Measurements from ENCODE around the gene RPL27A. TPM values are rescaled to one million over a fixed set of nuclear protein-coding genes. Genes with fewer than 3 reads are reported as not detected.

RPL27A gene
- total RNA-seq, 2 donors from 2014 or later = 701 to 1,045 TPM

DNA sequence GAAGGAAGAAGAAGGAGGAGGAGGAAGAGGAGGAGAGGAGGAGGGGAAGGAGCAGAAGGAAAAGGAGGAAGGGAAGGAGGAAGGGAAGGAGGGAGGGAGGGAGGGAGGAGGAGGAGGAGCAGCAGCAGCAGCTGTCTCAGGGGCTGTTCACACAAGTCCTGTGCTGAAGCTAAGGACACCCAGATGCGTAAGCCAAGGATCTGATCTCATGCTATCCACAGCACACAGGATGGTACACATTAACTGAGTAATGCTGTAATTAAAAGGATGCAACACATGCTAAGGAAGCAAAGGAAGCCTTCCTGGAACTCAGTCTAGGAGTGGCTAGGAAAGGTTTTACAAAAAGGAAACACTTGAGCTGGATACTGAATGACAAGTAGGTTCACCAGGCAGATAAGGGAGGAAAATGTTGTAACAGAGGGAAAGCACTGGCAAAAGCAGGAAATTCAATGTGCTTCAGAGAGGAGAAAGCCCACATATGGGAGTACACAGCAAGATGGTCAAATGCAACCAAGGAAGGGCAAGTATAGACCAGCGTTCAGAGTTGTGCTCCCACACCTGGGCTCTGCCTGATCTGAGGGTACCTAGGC lies 32.1 kb upstream of the RPL27A start:
- H3K4me1 ChIP-seq = no peaks in the 10 kb centered on the region
- no peak overlapping the region for H3K27ac ChIP-seq
- H3K9ac ChIP-seq (ENCODE audit: low read depth in 2 of 2, low read length in 2 of 2) = no peak overlapping the region
- H3K9me3 ChIP-seq = no peaks in the 10 kb centered on the region
- TF ChIP-seq CTCF (IDR thresholded peaks at IDR 0.05) = no peak
- intact Hi-C loops (cut with DNase I) = no loop called here
- H3K36me3 ChIP-seq = no peaks in the 10 kb centered on the region
- no peaks in the 10 kb centered on the region for H3K27me3 ChIP-seq
- DNase-seq = no peak
- H3K4me3 ChIP-seq = no peak overlapping the region

- intact Hi-C loops (cut with DNase I) = no loop called here
- no peak for TF ChIP-seq CTCF (IDR thresholded peaks at IDR 0.05)
These were observed 30.5 kb upstream of the RPL27A start for GRCh38 chr11:8652140-8652539.

DNA sequence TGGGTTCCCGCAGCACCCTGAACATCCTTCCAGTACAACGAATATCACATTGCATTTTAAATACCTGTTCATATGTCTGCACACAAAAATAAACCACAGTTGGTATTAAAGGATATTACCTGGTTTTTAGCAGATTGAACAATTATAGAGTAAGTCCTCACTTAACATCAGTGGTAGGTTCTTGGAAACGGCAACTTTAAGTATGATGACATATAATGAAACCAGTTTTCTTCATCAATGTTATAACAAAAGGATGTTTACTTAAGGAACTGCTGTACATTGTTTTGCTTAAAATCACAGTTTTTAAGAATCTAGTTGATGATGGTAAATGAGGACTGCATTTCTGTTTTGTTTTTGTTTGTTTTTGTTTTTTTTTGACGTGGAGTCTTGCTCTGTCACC lies 28.1 kb upstream of the RPL27A start:
- Histone ChIP-seq H3K27ac (no peak overlapping the region), H3K27me3 (no peaks in the 10 kb centered on the region), H3K9me3 (no peaks in the 10 kb centered on the region), H3K4me3 (no peak overlapping the region), H3K9ac (ENCODE audit: low read depth in 2 of 2, low read length in 2 of 2) (no peak overlapping the region), H3K4me1 (no peaks in the 10 kb centered on the region), H3K36me3 (no peaks in the 10 kb centered on the region)
- no peak for TF ChIP-seq CTCF (IDR thresholded peaks at IDR 0.05)
- no peak for DNase-seq
- intact Hi-C loops (cut with DNase I) = no loop called here

More at GRCh38 chr11:8652140-8652539, 30.5 kb upstream of the RPL27A start:
- no peaks in the 10 kb centered on the region for H3K9me3 ChIP-seq
- H3K27ac ChIP-seq = no peak overlapping the region
- no peaks in the 10 kb centered on the region for H3K36me3 ChIP-seq
- DNase-seq = no peak
- no peak overlapping the region for H3K9ac ChIP-seq (ENCODE audit: low read depth in 2 of 2, low read length in 2 of 2)
- no peaks in the 10 kb centered on the region for H3K4me1 ChIP-seq
- H3K27me3 ChIP-seq = no peaks in the 10 kb centered on the region
- H3K4me3 ChIP-seq = no peak overlapping the region

GRCh38 chr11:8656291-8656690 lies 26.3 kb upstream of the RPL27A start:
- intact Hi-C loops (cut with DNase I) = no loop called here
- no peak overlapping the region for H3K27ac ChIP-seq
- H3K9ac ChIP-seq (ENCODE audit: low read depth in 2 of 2, low read length in 2 of 2) = no peak overlapping the region
- H3K4me1 ChIP-seq = no peaks in the 10 kb centered on the region
- no peaks in the 10 kb centered on the region for H3K27me3 ChIP-seq
- no peak overlapping the region for H3K4me3 ChIP-seq
- TF ChIP-seq CTCF (IDR thresholded peaks at IDR 0.05) = no peak
- DNase-seq = no peak
- no peaks in the 10 kb centered on the region for H3K36me3 ChIP-seq
- H3K9me3 ChIP-seq = no peaks in the 10 kb centered on the region

- Histone ChIP-seq H3K4me3 (no peak overlapping the region), H3K9ac (ENCODE audit: low read depth in 2 of 2, low read length in 2 of 2) (no peak overlapping the region), H3K36me3 (no peaks in the 10 kb centered on the region), H3K9me3 (no peaks in the 10 kb centered on the region), H3K27ac (no peak overlapping the region), H3K27me3 (no peaks in the 10 kb centered on the region), H3K4me1 (no peaks in the 10 kb centered on the region)
- no peak for TF ChIP-seq CTCF (IDR thresholded peaks at IDR 0.05)
- DNase-seq = no peak
- intact Hi-C loops (cut with DNase I) = no loop called here
These were observed 24.1 kb upstream of the RPL27A start for GRCh38 chr11:8658321-8659057.

Data from colonic mucosa (tissue), 4 donors.